CD4-positive, alpha-beta T cell treated with Interleukin-6 for 4 hours (primary cell): ENCODE data around the gene FGF22.
"Not testable (repeated sequence)": the region's sequence is repeated elsewhere in the genome, so short reads cannot be mapped to it uniquely, and the experiment has no call there.

Experiments used
- DNase-seq: peaks from one replicate; pipeline ENCODE4 v3.0.0-alpha.2; 2020; ENCODE audit warnings: mixed read lengths

The FGF22 gene

GRCh38 chr19:607301-608154 lies 32.2 kb upstream of the FGF22 start:
- no peak for DNase-seq

GRCh38 chr19:608155-609003 lies 31.3 kb upstream of the FGF22 start:
- no peak for DNase-seq

GRCh38 chr19:609004-609346 lies 30.7 kb upstream of the FGF22 start:
- no peak for DNase-seq

DNA sequence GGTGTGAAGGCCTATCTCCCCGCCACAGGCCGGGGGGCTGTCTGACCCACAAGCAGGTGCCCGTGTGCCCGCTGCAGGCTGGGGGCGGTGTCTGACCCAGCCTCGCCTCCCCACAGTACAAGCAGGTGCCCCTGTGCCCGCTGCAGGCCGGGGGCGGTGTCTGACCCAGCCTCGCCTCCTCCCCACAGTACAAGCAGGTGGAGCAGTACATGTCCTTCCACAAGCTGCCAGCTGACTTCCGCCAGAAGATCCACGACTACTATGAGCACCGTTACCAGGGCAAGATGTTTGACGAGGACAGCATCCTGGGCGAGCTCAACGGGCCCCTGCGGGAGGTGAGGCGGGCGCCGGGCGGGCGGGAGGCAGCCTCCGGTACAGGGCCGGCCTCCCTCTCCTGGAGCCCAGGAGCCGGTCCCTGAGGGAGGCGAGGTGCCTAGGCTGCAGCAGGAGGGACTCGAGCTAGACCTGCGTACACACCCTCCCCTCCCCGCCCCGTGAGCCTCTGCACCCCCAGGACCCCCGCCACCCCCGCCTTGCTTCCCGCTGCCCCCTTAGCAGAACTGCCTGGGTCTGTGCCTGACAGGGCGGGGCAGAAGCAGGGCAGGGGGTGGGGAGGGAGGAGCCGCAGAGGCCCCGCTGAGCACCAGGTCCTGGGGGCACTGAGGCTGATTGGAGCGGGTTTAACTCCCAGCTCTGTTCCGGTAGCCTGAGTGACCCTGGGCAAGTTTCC lies 29.4 kb upstream of the FGF22 start:
- peak; percentile 60 for DNase-seq

DNA sequence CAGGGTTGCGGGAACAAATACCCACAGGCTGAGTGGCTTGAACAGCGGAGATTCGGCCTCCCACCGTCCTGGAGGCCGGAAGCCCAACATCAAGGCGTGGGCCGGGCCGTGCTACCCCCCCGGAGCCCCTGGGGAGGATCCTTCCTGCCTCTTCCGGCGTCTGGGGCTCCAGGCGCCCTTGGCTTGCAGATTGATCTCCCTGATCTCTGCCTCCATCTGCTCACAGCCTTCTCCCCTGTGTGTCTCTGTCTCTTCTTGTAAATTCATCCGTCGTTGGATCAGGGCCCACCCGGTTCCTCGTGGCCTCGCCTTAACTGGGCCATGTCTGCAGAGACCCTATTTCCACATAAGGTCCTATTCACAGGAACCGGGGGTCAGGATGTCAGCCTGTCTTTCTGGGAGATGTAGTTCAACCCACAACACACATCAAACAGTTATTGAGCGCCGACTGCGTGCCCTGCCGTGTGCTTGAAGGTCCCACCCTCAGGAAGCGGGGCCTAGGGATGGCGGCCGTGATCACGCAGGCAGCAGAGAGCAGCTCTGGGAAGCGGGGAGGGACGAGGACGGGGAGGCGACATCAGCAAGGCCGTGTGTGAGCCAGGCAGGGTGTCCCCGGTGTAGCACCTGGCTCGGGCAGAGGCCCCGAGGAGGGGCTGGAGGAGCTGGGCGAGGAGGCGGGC lies 28.7 kb upstream of the FGF22 start:
- peak; percentile 75 for DNase-seq

GRCh38 chr19:611481-611868 lies 28.2 kb upstream of the FGF22 start:
- DNase-seq = peak; percentile 61

GRCh38 chr19:612941-613340 lies 26.7 kb upstream of the FGF22 start:
- no peak for DNase-seq

GRCh38 chr19:613732-614567 lies 25.7 kb upstream of the FGF22 start:
- no peak for DNase-seq

DNA sequence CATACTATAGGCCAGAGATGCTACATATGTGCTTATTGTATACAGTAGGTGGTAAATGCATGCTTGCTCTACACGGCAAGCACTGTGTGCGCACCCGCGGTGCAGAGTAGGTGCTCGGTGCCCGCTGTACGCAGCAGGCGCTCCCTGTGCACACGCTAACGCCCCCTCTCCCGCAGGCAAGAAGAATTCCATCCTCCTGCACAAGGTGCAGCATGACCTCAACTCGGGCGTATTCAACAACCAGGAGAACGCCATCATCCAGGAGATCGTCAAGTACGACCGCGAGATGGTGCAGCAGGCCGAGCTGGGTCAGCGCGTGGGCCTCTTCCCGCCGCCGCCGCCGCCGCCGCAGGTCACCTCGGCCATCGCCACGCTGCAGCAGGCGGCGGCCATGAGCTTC lies 24.1 kb upstream of the FGF22 start:
- DNase-seq = peak; percentile 7

- DNase-seq = no peak
Measured at GRCh38 chr19:616062-616700, 23.5 kb upstream of the FGF22 start.

GRCh38 chr19:616747-617526 lies 22.7 kb upstream of the FGF22 start:
- DNase-seq = no peak

DNA sequence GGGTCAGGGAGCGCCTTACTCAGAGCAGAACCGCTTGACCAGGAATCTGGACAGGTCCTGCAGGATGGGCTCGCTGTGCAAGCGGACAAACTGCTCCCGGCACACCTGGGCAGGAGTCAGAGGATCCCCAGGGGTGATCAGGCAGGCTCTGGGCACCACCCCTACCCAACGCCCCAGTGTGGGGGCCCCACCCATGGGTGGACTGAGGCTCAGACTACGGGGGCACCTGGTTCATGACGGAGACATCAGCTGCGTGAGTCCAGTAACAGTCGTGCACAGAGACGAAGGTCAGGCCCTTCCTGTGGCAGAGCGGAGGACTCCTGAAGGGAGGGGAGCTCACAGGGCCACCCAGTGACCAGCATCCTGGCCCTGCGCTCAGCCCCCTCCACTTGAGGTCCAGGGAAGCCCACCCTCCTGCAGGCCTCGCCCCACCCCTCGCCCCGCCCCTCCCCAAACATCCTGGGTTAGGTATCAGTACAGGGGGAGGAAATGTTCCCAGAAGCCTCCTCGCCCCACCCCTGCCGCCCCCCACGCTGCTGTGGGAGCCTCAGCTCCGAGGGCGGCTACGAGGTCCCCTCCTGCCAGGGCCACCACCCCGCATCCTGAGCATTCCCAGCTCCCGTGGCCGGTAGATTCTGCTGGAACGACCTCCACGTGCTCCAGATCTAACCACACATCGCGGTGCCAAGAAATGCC lies 22.0 kb upstream of the FGF22 start:
- no peak for DNase-seq

DNA sequence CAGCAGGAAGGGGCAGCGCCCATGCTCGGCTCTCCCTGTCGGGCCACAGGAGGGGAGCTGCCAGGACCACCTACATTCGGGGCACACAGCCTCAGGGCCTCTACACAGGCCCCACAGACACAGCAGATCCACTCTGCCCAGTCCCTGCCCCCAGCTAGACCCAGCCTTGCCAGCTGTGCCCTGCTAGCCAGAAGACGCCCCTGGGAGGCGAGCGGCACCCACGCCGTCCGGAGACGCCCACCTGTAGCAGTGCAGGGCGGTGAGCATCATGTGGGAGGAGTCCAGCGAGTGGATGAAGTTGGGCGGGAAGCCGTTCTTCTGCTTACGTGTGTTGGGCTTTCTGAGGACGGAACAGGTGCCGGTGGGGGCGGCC lies 21.4 kb upstream of the FGF22 start:
- no peak for DNase-seq

- DNase-seq = no peak
Measured at GRCh38 chr19:618674-619285, 20.9 kb upstream of the FGF22 start.

- DNase-seq = no peak
Measured at GRCh38 chr19:619286-620002, 20.2 kb upstream of the FGF22 start.

- no peak for DNase-seq
Measured at GRCh38 chr19:620166-620862, 19.4 kb upstream of the FGF22 start.

- DNase-seq = not testable (repeated sequence)
Measured at GRCh38 chr19:621191-621590, 18.5 kb upstream of the FGF22 start.

- DNase-seq = no peak
Measured at GRCh38 chr19:621819-622218, 17.9 kb upstream of the FGF22 start.
